Kidney (tissue), 14 donors: ENCODE results near the gene AP3B2. TPM values are rescaled to one million over a fixed set of nuclear protein-coding genes. Genes with fewer than 3 reads are reported as not detected.

ENCODE experiments used
- DNase-seq, 5 donors: peaks; one replicate each; pipeline ENCODE4 v3.0.0-alpha.2; 2013 to 2020
- FAIRE-seq: peaks from 2 replicates; lab custom pipeline; 2012; peaks lifted over from hg19 to GRCh38; lab: Jason Lieb, UNC
- H3K27ac ChIP-seq, 2 donors: one replicate each; pipeline ENCODE4 v1.7.0; 2013; ENCODE audit warnings: low read depth in 2 of 2, low read length in 2 of 2, inconsistent platforms in 1 of 2
- H3K27me3 ChIP-seq: one replicate; pipeline ENCODE4 v1.7.1; 2013; ENCODE audit warnings: low read length, inconsistent platforms; ENCODE audit not compliant: control insufficient read depth, insufficient read depth
- H3K36me3 ChIP-seq, 3 donors: one replicate each; pipeline versions ENCODE4 v1.7.0 to v1.7.1; 2013; ENCODE audit warnings: low read length in 3 of 3, control low read depth in 1 of 3, inconsistent platforms in 1 of 3; ENCODE audit not compliant: insufficient read depth in 3 of 3, control insufficient read depth in 2 of 3
- H3K4me1 ChIP-seq, 3 donors: one replicate each; pipeline versions ENCODE4 v1.7.0 to v1.7.1; 2013; ENCODE audit warnings: low read length in 3 of 3, inconsistent platforms in 1 of 3, low read depth in 1 of 3; ENCODE audit not compliant: control insufficient read depth in 2 of 3, insufficient read depth in 2 of 3
- H3K4me3 ChIP-seq, 3 donors: one replicate each; pipeline versions ENCODE4 v1.7.0 to v1.8.1; 2013; ENCODE audit warnings: low read length in 3 of 3, control low read depth in 1 of 3, inconsistent platforms in 1 of 3
- H3K9ac ChIP-seq, 3 donors: one replicate each; pipeline versions ENCODE4 v1.7.0 to v1.7.1; 2013; ENCODE audit warnings: low read length in 3 of 3, control low read depth in 1 of 3, inconsistent platforms in 1 of 3
- H3K9me3 ChIP-seq, 3 donors: one replicate each; pipeline versions ENCODE4 v1.7.0 to v1.7.1; 2013; ENCODE audit warnings: low read length in 3 of 3, control low read depth in 1 of 3, inconsistent platforms in 1 of 3; ENCODE audit not compliant: control insufficient read depth in 2 of 3, insufficient read depth in 1 of 3
- CTCF ChIP-seq: IDR thresholded peaks from 3 replicates; pipeline ENCODE4 v1.5.1; 2012; ENCODE audit warnings: mild to moderate bottlenecking, moderate library complexity, borderline replicate concordance; ENCODE audit not compliant: insufficient read depth; ENCODE audit errors: extremely low read depth
- intact Hi-C: fragments of 100-400 bp; cut with DNase I; formaldehyde crosslinking; loops from one replicate; pipeline ENCODE4 v1.11.1; 2022
- polyA plus RNA-seq: library from polyadenylated mRNA; stranded (reverse); fragments of 350-450 nt; fragmentation: Illumina TruSeq; extraction: RNeasy Lipid Tissue Mini Kit (QIAGEN cat#74804); gene quantifications from one replicate; pipeline ENCODE4 v1.2.3, GENCODE V29; 2014; ENCODE audit warnings: low read depth, low replicate concordance; ENCODE audit not compliant: insufficient read depth
- total RNA-seq: library from RNA; stranded (reverse); fragmentation: NEBNext Ultra II Directional; extraction: Animal tissue kit (Norgen Biotek cat#: 25700); gene quantifications from one replicate; pipeline ENCODE4 v1.2.1, GENCODE V29; 2021
- donor health status: control.
- donor health status: control.
- donor health status: control.
- donor health status: control.
- donor health status: control.
- donor health status: DM: yes; HTN: yes; CAD: no.
- donor health status: Normal renal cell carcinoma (clear cell type).

AP3B2 gene
- total and polyA plus RNA-seq, 2 donors from 2014 or later, result 1.8 to 4.7 TPM

- no peak for FAIRE-seq
- Histone ChIP-seq H3K36me3 (no peaks in the 10 kb centered on the region), H3K9me3 (no peaks in the 10 kb centered on the region), H3K4me1 (no peaks in the 10 kb centered on the region), H3K27ac (no peak overlapping the region), H3K4me3 (no peak overlapping the region), H3K27me3 (no peaks in the 10 kb centered on the region), H3K9ac (no peak overlapping the region)
- TF ChIP-seq CTCF, result no peak
- intact Hi-C loops, result no loop called here
- no peak for DNase-seq
Measured at GRCh38 chr15:82624438-82624837, 85.2 kb downstream of the AP3B2 start.

GRCh38 chr15:82624008-82624407 is 85.7 kb downstream of the AP3B2 start:
- FAIRE-seq, result no peak

GRCh38 chr15:82621970-82622369 is 87.7 kb downstream of the AP3B2 start:
- intact Hi-C loops, result no loop called here
- Histone ChIP-seq H3K9me3 (no peaks in the 10 kb centered on the region), H3K36me3 (no peaks in the 10 kb centered on the region), H3K27me3 (no peaks in the 10 kb centered on the region), H3K9ac (no peak overlapping the region), H3K4me1 (no peaks in the 10 kb centered on the region), H3K4me3 (no peak overlapping the region), H3K27ac (no peak overlapping the region)
- DNase-seq (no peak), FAIRE-seq (no peak)
- TF ChIP-seq CTCF, result no peak

More at GRCh38 chr15:82624008-82624407, 85.7 kb downstream of the AP3B2 start:
- no peaks in the 10 kb centered on the region for H3K27me3 ChIP-seq
- H3K9ac ChIP-seq, result no peak overlapping the region
- TF ChIP-seq CTCF, result no peak
- H3K36me3 ChIP-seq, result no peaks in the 10 kb centered on the region
- no peak overlapping the region for H3K4me3 ChIP-seq
- H3K27ac ChIP-seq, result no peak overlapping the region
- no peaks in the 10 kb centered on the region for H3K9me3 ChIP-seq
- H3K4me1 ChIP-seq, result no peaks in the 10 kb centered on the region
- no peak for DNase-seq
- intact Hi-C loops, result no loop called here

- intact Hi-C loops, result no loop called here
- Histone ChIP-seq H3K9ac (no peak overlapping the region), H3K4me1 (no peaks in the 10 kb centered on the region), H3K36me3 (no peaks in the 10 kb centered on the region), H3K27ac (no peak overlapping the region), H3K27me3 (no peaks in the 10 kb centered on the region), H3K4me3 (no peak overlapping the region), H3K9me3 (no peaks in the 10 kb centered on the region)
- peak in 1 of 5 donors; percentile 74 for DNase-seq
- FAIRE-seq, result no peak
- no peak for TF ChIP-seq CTCF
Measured at GRCh38 chr15:82613747-82614146, 95.9 kb downstream of the AP3B2 start.
